ENCODE measurements around the gene HAO2.

The HAO2 gene

DNA sequence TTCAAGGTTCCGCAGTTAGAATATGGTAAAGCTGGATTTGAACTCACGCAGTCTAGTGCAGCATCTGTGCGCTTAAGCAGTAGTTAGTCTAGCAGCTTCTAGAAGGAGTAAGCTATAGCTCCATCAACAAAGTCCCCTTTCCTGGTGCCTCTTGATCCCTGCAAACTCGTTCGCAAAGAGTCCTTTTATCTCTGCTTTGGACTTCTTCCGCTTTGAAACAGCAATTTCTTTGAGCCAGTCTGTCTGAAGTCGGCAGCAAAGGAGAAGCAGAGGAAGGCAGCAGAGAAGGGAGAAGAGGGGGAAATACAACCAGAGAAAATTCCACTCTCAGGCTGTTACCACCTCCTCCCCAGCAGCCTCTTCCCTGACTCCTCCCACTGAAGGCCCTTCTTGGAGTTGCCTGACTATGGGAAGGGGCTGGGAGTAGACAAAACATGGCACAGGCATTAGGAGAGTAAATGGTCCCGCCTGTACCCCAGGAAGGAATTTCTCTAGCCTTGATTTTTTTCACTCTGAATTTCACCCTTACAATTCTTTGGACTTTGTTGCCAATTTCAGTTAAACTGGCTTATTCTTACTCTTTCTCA, 72.2 kb downstream of the HAO2 start:
- no peak for DNase-seq

DNA sequence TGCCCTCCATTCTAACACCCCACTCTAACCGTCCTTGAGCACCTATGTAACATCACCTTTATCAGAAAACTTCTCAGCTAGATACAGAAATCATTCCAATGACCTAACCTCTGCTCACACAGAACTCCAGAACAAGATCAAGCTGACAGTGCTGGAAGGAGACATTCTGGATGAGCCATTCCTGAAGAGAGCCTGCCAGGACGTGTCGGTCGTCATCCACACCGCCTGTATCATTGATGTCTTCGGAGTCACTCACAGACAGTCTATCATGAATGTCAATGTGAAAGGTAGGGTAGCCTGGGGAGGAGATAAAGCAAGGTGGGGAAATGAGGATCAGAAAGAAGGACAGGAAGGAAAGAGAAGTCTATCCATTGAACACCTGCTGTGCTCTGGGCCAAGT, 74.2 kb downstream of the HAO2 start:
- no peak for DNase-seq
